NCI-H2107 (cell line): ENCODE measurements around the gene OPRD1.
"Not testable (repeated sequence)": the region's sequence is repeated elsewhere in the genome, so short reads cannot be mapped to it uniquely, and the experiment has no call there.

Experiments used
- DNase-seq: peaks from one replicate; lab custom pipeline; 2025; lab: John Stamatoyannopoulos, UW

Gene OPRD1

GRCh38 chr1:28801461-28801860 is 10.5 kb upstream of the OPRD1 start:
- DNase-seq: no peak

GRCh38 chr1:28803051-28803450 is 8.9 kb upstream of the OPRD1 start:
- DNase-seq: no peak

- no peak for DNase-seq
Measured at GRCh38 chr1:28803662-28804061, 8.3 kb upstream of the OPRD1 start.

- no peak for DNase-seq
Measured at GRCh38 chr1:28804071-28804470, 7.9 kb upstream of the OPRD1 start.

GRCh38 chr1:28807046-28807445 is 4.9 kb upstream of the OPRD1 start:
- DNase-seq: no peak

GRCh38 chr1:28807986-28808385 is 4.0 kb upstream of the OPRD1 start:
- DNase-seq: no peak

- DNase-seq: no peak
Measured at GRCh38 chr1:28811369-28811765, 603 bp upstream of the OPRD1 start.

- no peak for DNase-seq
Measured at GRCh38 chr1:28812669-28813468, 899 bp downstream of the OPRD1 start.

- DNase-seq: no peak
Measured at GRCh38 chr1:28813931-28814465, 2.0 kb downstream of the OPRD1 start.

GRCh38 chr1:28815533-28816185 is 3.7 kb downstream of the OPRD1 start:
- no peak for DNase-seq

GRCh38 chr1:28817133-28817532 is 5.2 kb downstream of the OPRD1 start:
- no peak for DNase-seq

- no peak for DNase-seq
Measured at GRCh38 chr1:28819020-28819419, 7.0 kb downstream of the OPRD1 start.

GRCh38 chr1:28822799-28823198 is 10.8 kb downstream of the OPRD1 start:
- DNase-seq: no peak

- DNase-seq: not testable (repeated sequence)
Measured at GRCh38 chr1:28824061-28824460, 12.1 kb downstream of the OPRD1 start.

- not testable (repeated sequence) for DNase-seq
Measured at GRCh38 chr1:28828227-28828858, 16.4 kb downstream of the OPRD1 start.

GRCh38 chr1:28830814-28831213 is 18.8 kb downstream of the OPRD1 start:
- no peak for DNase-seq

GRCh38 chr1:28832966-28833365 is 21.0 kb downstream of the OPRD1 start:
- DNase-seq: no peak

- DNase-seq: no peak
Measured at GRCh38 chr1:28833381-28833780, 21.4 kb downstream of the OPRD1 start.

- DNase-seq: peak; percentile 51
Measured at GRCh38 chr1:28835237-28835650, 23.3 kb downstream of the OPRD1 start.

GRCh38 chr1:28836421-28836956 is 24.5 kb downstream of the OPRD1 start:
- DNase-seq: no peak

GRCh38 chr1:28840928-28841544 is 29.1 kb downstream of the OPRD1 start:
- DNase-seq: no peak
